Heart right ventricle (tissue), 16 donors: ENCODE data around the gene GANC. TPM values are rescaled to one million over a fixed set of nuclear protein-coding genes. Genes with fewer than 3 reads are reported as not detected.

ENCODE experiments used
- ATAC-seq, 8 donors: fragments of 200-7000 bp; cut with Tn5 transposase; one replicate each; pipeline ENCODE4 v1.9.1; 2020; ENCODE audit warnings: mild to moderate bottlenecking in 8 of 8, moderate library complexity in 8 of 8, moderate number of reproducible peaks in 1 of 8
- DNase-seq, 2 donors: peaks; one replicate each; pipeline ENCODE4 v3.0.0-alpha.2; 2020
- H3K27ac ChIP-seq, 10 donors: fragments of 200-600 bp; sonication (generic) in 2 of 10; one replicate each; pipeline versions ENCODE4 v1.5.0 to v1.8.0; 2020 to 2022; ENCODE audit warnings: mild to moderate bottlenecking in 3 of 10
- H3K27me3 ChIP-seq, 7 donors: fragments of 200-600 bp; one replicate each; pipeline ENCODE4 v1.8.0; 2021 to 2022; ENCODE audit warnings: mild to moderate bottlenecking in 2 of 7
- H3K36me3 ChIP-seq, 9 donors: fragments of 200-600 bp; sonication (generic) in 1 of 9; one replicate each; pipeline versions ENCODE4 v1.5.0 to v1.8.0; 2020 to 2022; ENCODE audit warnings: mild to moderate bottlenecking in 2 of 9
- H3K4me1 ChIP-seq, 9 donors: fragments of 200-600 bp; sonication (generic) in 1 of 9; one replicate each; pipeline versions ENCODE4 v1.5.0 to v1.8.0; 2020 to 2022; ENCODE audit warnings: mild to moderate bottlenecking in 4 of 9
- H3K4me3 ChIP-seq, 10 donors: fragments of 200-600 bp; sonication (generic) in 2 of 10; one replicate each; pipeline versions ENCODE4 v1.5.0 to v1.8.0; 2020 to 2022; ENCODE audit warnings: mild to moderate bottlenecking in 7 of 10, moderate library complexity in 2 of 10
- H3K9me3 ChIP-seq, 11 donors: fragments of 200-600 bp in 10 of 11; sonication (generic) in 2 of 11; one replicate each; pipeline versions ENCODE4 v1.5.0 to v1.8.0; 2013 to 2022; ENCODE audit warnings: mild to moderate bottlenecking in 2 of 11, control low read depth in 1 of 11, moderate library complexity in 1 of 11
- CTCF ChIP-seq, 9 donors: fragments of 200-600 bp; sonication (generic) in 2 of 9; IDR thresholded peaks; one replicate each; pipeline versions ENCODE4 v1.5.0 to v1.8.0; 2021 to 2022; ENCODE audit warnings: antibody characterized with exemption in 9 of 9, mild to moderate bottlenecking in 5 of 9, moderate library complexity in 1 of 9
- WGBS, 2 donors: extraction: QIAGEN DNeasy Blood & Tissue Kit; methylation state at CpG; one replicate each; pipeline ENCODE4 v1.1.7; 2013; ENCODE audit warnings: inconsistent platforms in 1 of 2; 5-methylcytosine and 5-hydroxymethylcytosine counted together
- intact Hi-C, 10 donors: fragments of 100-400 bp; cut with DNase I; formaldehyde crosslinking; loops; one replicate each; pipeline versions ENCODE4 v1.11.1 to v1.14.2; 2022
- polyA plus RNA-seq, 2 donors: library from polyadenylated mRNA; stranded (reverse); fragments of 200-250 nt; gene quantifications; one replicate each; pipeline ENCODE4 v1.2.3, GENCODE V29; 2013
- total RNA-seq, 10 donors: library from RNA; stranded (reverse); fragmentation: NEBNext Ultra II Directional in 3 of 10; extraction: Animal tissue kit (Norgen Biotek cat#: 25700) in 3 of 10; gene quantifications; one replicate each; pipeline versions ENCODE4 v1.2.1 to v1.2.4, GENCODE V29; 2021 to 2023
- donor health status: Arrhythmogenic right ventricular cardiomyopathy.
- donor health status: ischemic (EF 13 %, LVEDD 7.1; RV severe dilation, severe dysfunction).
- donor health status: healthy with polysubstance abuse.
- donor health status: DM: no; HTN: yes; CAD: no.
- donor health status: DM: no; HTN: no; CAD: no.
- donor health status: ischemic (EF 25% LVEDD 6.9; RV normal size, moderate dysfunction).
- donor health status: ischemic (EF 25% LVEDD 5.7; RV mildly dilated, moderate dysfunction).
- donor health status: healthy.
- donor health status: DM: yes; HTN: yes; CAD: no.
- donor health status: Ischemic cardiomyopathy.
- donor health status: ischemic (EF 35%, LVEDD 5.7; RV mildly dilated, moderate dysfunction).
- donor health status: nonischemic (EF 11% LVEDD 7.7; RV severe dilation, severe dysfunction).
- donor health status: DM: yes; HTN: yes; CAD: no.
- donor health status: PGD.
- donor health status: ischemic (EF 29% LVEDD 5.4; RV normal size, mild dysfunction).
- donor health status: nonischemic (EF 23%, LVEDD 6.1; RV moderate dilation, normal function).

GANC gene
- total and polyA plus RNA-seq, 12 donors = 5.3 to 25.8 (median 17.6) TPM

GRCh38 chr15:42375252-42375651 is 102.3 kb downstream of the GANC start:
- ATAC-seq (no peak), DNase-seq (no peak)
- Histone ChIP-seq H3K4me1 (peaks cover 0 to 12% (median 4%) of the 10 kb centered on the region in 9 donors), H3K27ac (no peak overlapping the region), H3K36me3 (no peaks in the 10 kb centered on the region), H3K9me3 (peaks cover 0 to 18% (median 0%) of the 10 kb centered on the region in 11 donors), H3K27me3 (no peaks in the 10 kb centered on the region), H3K4me3 (no peak overlapping the region)
- 96 to 99% methylated on average over 5 of the region's 5 CpGs for WGBS, 2 donors
- intact Hi-C loops = loop anchor here in 1 of 10 donors (5.0 kb wide), 1 partner anchor 43 kb away; no protein-coding TSS in a partner anchor
- no peak for TF ChIP-seq CTCF (IDR thresholded peaks at IDR 0.05)

GRCh38 chr15:42375941-42376340 is 102.9 kb downstream of the GANC start:
- H3K9me3 ChIP-seq = peaks cover 0 to 18% (median 0%) of the 10 kb centered on the region in 11 donors
- no peak overlapping the region for H3K27ac ChIP-seq
- ATAC-seq (no peak), DNase-seq (no peak)
- intact Hi-C loops = loop anchor here in 1 of 10 donors (5.0 kb wide), 1 partner anchor 44 kb away; no protein-coding TSS in a partner anchor
- WGBS, 2 donors = 87 to 89% methylated on average over 4 of the region's 4 CpGs
- H3K27me3 ChIP-seq = no peaks in the 10 kb centered on the region
- H3K4me3 ChIP-seq = no peak overlapping the region
- TF ChIP-seq CTCF (IDR thresholded peaks at IDR 0.05) = no peak
- no peaks in the 10 kb centered on the region for H3K36me3 ChIP-seq
- H3K4me1 ChIP-seq = peaks cover 0 to 12% (median 4%) of the 10 kb centered on the region in 9 donors

- intact Hi-C loops = loop anchor here in 1 of 10 donors (5.0 kb wide), 1 partner anchor 46 kb away; no protein-coding TSS in a partner anchor
- TF ChIP-seq CTCF (IDR thresholded peaks at IDR 0.05) = no peak
- Histone ChIP-seq H3K27me3 (no peaks in the 10 kb centered on the region), H3K4me3 (no peak overlapping the region), H3K9me3 (peaks cover 0 to 18% (median 0%) of the 10 kb centered on the region in 11 donors), H3K4me1 (peaks cover 0 to 11% (median 4%) of the 10 kb centered on the region in 9 donors), H3K27ac (no peak overlapping the region), H3K36me3 (no peaks in the 10 kb centered on the region)
- no peak for ATAC-seq
- WGBS, 2 donors = 87 to 92% methylated on average over 8 of the region's 8 CpGs
- no peak for DNase-seq
Measured at GRCh38 chr15:42378011-42378410, 105.0 kb downstream of the GANC start.

- intact Hi-C loops = loop anchor here in 1 of 10 donors (10.0 kb wide), 1 partner anchor 80 kb away; no protein-coding TSS in a partner anchor
- no peaks in the 10 kb centered on the region for H3K9me3 ChIP-seq
- H3K36me3 ChIP-seq = peaks cover 0 to 25% (median 0%) of the 10 kb centered on the region in 9 donors
- no peak for TF ChIP-seq CTCF (IDR thresholded peaks at IDR 0.05)
- H3K4me1 ChIP-seq = peaks cover 0 to 41% (median 15%) of the 10 kb centered on the region in 9 donors
- ATAC-seq (no peak), DNase-seq (no peak)
- H3K4me3 ChIP-seq = no peak overlapping the region
- WGBS, 2 donors = 71 to 74% methylated on average over 4 of the region's 4 CpGs
- H3K27me3 ChIP-seq = no peaks in the 10 kb centered on the region
- H3K27ac ChIP-seq = no peak overlapping the region
Measured at GRCh38 chr15:42384597-42384996, 111.6 kb downstream of the GANC start.
